Stimulated activated CD4-positive, alpha-beta T cell treated with anti-CD3 and anti-CD28 coated beads, Interleukin-2, amount 100 ng/mL, for 48 hours (primary cell): ENCODE measurements around the gene ERFL.

Source experiments
- DNase-seq, 2 donors: peaks; one replicate each; pipeline ENCODE4 v3.0.0-alpha.2; 2020

ERFL gene

DNA sequence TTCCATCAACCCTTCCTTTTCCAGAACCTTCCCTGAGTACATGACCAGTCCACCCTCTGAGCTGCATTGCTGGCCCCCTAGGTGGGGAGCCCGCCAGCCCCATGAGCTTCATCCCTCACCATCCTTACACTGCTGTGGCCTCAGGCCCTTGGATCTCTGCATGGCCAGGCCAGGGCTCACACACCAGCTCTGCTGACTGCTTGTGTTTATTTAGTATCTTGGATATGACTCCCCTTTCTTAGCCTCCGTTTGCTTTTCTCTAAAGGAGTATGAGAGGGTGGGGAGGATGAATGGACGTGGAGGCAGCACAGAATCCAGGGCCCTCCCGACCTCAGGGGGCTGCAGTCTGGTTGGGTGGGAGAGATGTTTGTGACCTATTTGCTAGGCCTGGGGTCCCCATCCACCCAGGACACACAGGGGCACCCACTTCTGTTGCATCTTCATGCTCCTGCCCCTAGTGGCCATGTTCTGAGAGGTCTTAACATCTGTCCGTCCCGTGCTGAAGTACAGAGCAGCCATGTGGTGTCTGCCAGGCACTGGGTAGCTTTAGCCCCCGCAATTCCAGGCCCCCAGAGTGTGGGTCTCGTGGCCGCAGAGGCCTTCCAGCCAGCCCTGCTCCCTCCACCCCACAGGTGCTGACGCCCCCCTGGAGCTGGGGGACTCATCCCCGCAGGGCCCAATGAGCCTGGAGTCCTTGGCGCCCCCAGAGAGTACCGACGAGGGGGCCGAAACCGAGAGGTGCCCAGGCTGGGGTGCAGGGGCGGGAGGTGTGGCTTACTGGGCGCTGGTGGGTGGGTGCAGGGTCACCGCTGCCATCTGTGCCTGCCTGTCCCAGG lies 32.3 kb downstream of the ERFL start:
- no peak for DNase-seq

DNA sequence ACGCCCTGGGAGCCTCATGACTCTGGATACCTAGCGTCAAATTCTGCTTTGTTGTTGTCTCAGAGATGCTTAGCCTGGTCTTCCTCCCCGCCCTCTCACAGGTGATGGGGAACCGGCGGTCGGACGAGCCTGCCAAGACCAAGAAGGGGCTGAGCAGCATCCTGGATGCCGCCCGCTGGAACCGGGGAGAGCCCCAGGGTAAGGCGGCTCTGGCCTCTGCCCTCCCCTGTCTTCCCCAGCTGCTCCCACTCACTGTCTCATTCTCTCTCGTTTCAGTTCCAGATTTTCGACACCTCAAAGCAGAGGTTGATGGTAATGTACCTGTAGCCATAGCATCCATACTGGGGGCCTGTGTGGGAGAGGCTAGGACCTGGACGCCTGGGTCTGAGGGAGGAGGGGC lies 33.9 kb downstream of the ERFL start:
- DNase-seq = no peak

DNA sequence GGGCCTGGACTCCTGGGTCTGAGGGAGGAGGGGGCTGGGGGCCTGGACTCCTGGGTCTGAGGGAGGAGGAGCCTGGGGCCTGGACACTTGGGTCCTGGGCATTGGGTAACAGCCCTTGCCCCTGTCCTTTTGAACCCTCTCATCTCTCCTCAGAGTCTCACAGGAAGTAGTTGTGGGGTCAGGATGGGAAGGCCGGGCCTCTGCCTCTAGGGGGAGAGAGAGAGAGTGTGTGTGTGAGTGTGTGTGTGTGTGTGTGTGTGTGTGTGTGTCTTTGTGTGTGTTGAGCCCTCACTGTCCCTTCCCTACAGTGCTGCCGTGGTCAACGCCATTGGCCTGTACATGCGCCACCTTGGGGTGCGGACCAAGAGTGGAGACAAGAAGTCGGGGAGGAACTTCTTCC lies 34.4 kb downstream of the ERFL start:
- DNase-seq = no peak

DNA sequence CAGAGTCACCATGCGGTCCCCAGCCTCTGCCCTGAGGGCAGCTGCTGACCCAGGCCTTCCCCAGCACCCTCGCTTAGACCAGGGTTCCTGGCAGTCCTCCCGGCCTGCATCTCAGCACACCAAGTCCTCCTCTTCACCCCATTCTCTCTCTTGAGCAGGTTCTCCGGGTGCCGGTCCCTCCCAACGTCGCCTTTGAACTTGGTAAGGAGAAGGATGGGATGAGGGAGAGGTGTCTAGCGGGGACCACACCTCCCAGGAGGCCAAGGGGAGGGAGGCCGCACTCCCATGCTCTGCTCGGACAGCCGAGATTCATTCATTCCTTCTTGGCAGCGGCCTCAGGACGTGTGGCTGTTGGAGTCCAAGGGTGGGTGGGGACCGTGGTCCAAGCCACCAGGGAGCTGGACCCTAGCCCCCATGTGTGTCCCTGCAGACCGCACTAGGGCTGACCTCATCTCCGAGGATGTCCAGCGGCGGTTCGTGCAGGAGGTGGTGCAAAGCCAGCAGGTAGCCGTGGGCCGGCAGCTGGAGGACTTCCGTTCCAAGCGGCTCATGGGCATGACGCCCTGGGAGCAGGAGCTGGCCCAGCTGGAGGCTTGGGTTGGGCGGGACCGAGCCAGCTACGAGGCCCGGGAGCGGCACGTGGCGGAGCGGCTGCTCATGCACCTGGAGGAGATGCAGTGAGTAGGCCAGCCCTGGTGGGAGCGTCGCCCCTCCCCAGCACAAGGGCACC lies 35.9 kb downstream of the ERFL start:
- DNase-seq = no peak

DNA sequence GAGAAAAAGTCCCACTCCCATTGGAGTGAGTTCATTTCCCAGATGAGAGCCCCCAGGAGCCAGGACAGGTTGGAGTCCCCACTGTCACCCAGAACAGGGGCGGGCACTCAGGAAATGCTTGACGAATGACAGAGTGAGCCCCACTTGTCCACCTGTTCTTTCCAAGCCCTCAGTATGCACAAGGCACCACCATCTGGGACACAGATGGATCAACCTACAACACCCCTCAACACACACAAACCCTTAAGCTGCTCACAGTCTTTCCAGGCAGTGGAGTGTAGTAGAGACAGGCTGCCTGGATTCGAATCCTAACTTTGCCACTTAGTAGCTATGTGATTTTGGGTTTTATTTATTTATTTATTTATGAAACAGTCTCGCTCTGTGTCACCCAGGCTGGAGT lies 37.3 kb downstream of the ERFL start:
- DNase-seq = no peak

DNA sequence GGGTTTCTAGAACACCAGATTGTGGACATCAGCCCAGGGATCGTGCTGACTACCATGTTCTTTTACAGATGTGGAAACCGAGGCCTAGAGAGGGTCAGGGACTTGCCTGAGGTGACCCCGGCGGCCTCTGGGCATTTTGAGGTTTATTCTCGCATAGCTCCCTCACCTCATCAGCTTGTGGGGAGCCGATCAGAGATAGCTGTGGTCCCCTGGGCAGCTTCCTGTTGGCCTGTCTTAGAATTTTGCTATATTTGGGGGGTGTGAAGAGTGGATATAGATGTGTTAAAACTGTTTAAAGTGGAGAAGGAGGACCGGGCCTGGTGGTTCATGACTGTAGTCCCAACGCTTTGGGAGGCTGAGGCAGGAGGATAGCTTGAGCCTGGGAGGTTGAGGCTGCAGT lies 38.4 kb downstream of the ERFL start:
- DNase-seq = no peak

DNA sequence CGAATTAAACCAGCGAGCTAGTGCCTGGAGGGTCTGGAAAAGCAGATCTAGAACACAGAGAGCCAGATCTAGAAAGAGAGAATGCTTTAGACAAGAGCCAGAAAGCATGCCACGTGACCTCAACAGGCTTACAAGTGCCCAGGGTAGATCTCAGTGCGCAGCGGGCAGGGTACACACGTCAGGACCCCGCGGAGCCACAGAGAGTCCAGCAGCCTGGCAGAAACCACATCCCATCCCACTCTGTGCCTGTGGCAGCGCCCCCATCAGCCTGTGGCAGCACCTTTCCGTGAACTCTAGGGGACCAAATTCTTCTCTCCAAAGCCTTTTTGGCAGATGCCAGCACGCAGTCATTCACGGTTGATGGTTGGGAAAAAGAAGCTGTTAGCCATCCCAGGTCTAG lies 39.3 kb downstream of the ERFL start:
- no peak for DNase-seq

DNA sequence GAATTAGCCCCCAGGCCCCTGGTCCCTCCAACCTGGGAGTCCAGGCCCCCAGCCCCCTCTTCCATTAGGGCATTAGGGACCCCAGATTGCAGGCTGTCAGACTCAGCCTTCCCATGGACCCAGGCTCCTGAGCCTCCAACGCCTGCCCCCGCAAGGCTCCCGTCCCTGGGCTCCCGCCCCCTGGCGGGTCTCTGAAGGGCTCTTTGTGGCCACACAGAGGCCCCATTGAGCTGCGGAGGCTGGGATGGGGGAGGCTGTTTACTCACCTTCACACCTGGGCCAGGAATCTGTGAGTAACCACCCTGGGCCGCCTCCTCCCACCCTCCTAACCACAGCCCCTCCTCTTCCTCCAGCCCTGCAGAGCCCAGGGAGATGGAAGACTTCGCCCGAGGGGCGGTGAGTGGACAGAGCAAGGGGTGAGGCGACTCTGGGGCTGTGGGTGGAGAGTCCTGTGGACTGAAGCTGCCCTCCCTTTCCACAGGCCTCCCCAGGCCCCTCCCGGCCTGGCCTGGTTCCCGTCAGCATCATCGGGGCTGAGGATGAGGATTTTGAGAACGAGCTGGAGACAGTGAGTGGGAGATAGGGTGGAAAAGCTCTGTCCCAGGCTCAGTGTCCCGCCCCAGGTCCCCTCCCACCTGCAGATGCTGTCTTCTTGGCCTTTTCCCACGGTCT lies 40.4 kb downstream of the ERFL start:
- peak; percentile 66 to 73 for DNase-seq

DNA sequence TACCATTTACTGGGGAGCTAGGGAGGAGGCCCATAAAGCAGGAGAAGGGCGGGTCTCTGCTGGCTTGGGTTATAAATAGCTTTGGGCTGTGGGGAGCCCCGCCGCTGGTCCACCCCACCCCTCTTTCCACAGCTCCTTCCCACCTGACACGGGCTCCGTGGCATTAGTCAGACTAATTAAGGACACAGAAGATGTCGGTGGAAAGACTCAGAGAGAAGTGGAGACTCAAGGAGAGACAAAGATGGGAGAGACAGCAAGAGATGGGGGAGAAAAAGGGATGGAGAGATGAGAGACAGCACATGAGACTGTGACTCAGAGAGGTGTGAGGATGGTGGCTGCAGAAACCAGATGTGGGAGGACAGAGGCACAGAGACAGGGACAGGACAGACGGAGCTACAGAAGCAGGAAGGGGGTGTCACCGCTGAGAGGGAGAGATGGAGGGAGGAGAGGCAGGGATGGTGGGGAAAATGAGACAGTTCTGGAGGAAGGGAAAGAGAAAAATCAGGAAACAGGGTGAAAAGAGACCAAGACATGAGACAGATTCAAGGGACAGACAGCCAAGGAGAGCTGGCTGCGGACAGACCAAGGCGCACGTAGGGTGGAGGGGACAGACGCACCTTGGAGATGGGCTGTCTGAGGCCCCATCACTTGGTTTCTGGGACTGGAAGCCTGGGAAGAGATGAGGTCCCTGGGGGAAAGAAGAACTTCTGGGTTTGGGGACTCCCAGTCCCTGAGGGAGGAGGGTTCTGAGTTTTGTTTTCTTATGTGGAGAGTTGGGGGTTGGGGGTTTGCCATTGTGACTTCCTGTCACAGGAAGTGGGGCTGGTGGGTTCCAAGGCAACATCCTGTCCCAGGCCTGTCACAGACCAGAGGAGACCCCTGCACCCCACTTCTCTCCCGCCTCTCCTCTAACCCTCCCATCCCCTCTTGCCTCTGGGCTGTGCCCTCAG lies 41.2 kb downstream of the ERFL start:
- no peak for DNase-seq

DNA sequence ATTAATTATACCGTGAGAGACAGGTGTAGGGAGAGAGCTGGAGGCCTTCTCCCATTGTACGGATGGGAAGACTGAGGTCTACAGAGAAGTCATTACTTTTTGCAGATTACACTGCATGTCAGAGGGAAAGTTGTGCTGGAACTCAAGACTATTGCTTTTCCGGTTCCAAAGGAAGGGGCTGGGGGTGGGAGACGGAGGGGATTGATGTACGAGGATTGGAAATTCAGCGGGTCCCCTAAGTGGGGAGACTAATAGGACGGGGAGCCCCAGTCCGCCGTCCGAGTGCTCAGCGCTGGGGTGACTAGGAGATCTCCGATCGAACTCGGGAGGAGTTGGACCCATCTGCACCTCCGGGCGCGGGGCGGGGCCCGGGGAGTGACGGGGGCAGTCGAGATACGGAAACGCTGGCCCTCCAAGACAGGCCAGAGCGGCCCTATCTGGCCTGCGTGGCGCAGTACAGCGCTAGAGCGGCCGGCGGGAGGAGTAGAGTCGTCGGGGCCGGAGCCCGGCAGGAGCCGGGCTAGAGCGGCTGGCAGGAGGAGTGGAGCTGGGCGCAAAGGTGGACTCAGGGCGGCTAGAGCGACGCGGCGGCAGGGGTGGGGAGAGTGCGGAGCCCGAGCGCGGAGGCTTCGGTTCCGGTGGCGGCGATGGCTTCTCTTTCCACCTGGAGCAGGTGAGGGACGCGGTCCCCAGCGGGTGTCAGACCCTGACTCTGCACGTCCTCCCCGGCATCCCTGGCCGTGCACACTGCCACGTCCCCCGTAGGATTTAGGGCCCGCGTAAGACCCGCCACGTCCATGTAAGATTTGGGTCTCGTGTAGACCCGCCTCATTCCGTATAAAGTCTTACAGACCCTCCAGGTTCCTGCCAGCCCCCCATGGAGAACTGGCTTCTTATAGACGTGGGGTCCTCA lies 44.2 kb downstream of the ERFL start:
- DNase-seq = peak; percentile 82 to 86

DNA sequence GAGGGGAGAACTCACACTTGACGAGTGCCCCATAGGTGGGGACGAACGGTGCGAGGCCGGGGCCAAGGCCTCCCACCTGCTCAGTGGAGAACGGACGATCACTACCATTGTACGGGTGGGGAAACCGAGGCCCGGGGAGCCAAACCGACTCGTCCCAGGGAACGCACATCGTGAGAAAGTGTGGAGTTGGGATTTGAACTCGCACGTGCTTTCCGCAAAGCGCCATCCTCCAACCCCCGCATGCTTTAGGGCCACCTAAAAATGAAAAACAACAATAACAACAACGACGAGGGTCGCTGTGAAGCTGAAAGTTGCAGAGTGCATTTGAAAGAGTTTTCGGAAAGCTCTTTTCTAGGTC lies 44.8 kb downstream of the ERFL start:
- DNase-seq = no peak

DNA sequence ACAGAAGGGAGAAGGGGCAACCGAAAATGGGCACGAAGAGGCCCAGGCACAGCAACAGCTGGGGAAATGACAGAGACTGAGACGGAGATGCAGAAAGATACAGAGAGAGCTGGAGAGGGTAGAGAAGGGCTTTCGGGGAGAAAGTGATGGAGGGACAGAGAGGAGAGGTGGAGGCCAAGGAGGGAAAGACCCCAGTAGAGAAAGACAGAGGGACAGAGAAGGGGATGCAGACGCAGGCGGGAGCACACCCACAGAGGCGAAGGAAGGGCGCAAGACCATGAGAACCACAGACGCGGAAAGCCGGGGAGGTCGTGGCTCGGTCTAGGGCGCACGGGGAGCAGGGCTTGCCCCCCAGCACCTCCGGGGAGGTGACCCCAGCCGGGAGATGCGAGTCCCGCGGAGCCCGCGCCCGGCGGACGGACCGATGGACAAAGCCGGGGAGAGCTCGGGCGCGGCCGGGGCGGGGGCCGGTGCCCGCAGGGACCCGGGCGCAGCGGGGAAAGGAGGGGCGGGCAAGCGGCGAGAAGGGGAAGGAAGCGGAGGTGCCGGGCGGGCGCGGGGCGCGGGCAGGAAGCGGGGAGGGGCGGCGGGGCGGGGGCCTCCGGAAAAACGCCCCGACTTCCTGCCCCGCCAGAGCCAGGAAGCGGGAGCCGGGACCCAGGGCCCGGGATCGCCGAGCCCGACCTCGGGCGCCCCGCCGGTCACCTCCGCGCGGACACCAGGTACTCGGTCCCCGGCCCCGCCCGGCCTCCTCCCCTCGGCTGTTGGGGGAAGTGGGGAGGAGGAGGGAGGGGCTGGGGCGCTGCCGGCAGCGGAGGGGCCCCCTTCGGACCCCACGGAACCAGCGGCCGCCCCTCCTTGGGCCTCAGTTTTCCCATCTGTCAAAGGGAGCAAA lies 45.4 kb downstream of the ERFL start, which contains the start of gene ARHGEF1:
Gene ARHGEF1, plus strand, starts transcription at position 617 of the 895 bp plus-strand sequence. CDS start 4,899 bp downstream, outside the sequence.
- DNase-seq = no peak

DNA sequence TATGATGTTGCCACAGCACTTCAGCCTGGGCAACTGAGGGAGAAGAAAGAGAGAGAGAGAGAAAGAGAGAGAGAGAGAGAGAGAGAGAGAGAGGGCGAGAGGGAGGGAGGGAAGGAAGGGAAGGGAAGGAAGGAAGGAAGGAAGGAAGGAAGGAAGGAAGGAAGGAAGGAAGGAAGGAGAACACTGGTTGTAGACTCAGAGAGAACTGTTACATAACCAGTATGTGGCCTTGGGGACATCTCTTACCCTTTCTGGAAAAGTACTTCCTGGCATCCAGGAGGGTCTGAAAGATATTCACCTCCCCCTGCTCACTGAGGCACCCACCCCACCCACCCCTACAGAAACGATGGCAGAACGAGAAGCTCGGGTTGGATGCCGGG lies 47.9 kb downstream of the ERFL start:
- no peak for DNase-seq

DNA sequence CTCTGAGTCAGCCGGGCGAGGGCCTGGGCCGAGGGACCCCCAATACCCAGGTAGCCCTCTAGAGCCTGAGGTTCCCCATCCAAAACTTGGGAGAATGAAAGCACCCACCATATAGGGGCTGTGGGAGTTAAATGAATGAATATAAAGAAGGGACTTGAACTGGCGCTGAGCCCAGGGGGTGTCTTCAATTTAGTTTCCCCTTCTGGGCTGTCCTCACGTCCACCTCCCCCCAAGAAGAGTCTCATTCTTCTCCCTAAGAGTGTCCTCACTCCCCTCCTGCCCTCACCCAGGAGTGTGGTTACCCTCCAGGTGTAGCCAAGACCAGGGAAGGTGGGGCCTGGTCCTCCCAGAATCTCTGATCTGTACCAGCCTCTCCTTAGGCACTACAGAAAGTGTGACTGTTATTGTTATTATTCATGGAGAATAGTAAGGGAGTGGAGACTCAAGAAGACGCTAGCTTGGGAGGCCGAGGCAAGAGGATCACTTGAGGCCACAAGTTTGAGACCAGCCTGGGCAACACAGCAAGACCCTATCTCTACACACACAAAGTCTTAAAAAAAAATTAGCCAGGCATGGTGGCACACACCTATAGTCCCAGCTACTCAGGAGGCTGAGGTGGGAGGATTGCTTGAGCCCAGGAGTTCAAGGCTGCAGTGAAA lies 48.5 kb downstream of the ERFL start:
- no peak for DNase-seq

DNA sequence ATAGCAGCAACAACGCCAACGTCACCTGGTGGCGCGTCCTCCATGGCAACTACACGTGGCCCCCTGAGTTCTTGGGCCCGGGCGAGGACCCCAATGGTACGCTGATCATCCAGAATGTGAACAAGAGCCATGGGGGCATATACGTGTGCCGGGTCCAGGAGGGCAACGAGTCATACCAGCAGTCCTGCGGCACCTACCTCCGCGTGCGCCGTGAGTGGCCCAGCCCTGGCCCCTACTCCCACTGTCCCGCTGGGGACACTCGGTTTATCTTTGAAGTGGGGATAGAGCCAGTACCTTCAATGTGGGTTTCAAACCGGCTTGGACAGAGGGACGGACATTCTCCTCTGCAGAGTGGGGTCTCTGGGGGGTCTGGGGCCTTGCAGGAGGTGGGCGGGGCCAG lies 49.2 kb downstream of the ERFL start:
- no peak for DNase-seq

DNA sequence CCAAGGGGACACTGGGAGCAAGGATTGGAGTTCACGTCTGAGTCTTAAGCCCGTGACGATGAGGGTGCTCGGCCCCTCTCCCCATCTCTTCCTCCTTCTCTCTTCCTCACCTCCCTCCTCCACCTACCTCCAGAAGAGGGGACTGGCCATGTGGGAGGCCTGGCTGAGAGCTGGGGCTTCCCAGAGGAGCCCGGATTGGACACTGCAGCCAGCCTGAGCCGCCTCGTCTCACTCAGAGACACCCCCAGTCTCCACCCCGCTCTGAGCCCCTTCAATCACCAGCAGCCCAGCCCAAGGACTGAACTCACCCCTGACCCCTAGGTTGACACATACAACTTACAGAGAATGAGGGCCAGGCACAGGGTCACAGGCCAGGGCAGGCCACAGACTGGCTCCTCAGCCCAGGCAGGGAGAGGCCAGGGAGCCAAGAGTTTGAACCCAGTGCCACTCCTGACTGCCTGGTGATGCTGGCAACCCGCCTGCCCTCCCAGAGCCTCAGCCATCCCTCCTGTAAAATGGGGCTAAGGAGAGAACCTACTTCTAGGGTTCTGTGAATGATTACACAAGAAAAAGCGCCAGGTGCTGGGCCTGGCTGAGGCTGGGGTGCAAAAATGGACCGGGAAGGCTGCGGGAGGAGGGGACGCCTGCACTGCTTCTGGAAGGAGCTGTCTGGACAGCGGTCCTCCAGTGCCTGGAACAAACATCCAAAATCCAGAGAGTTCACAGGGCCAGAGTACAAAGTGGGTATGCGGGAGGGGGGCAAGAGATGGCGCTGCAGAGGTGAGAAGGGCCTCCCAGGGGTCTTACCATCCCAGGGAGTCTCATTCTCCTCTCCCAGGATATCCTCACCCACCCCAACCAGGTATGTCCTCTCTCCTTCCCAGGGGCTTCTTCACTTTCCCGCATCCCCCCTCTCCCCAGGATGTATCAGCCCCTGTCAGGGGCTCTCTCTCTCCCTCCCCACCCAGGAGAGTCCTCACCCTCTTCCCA lies 50.0 kb downstream of the ERFL start:
- DNase-seq = no peak

DNA sequence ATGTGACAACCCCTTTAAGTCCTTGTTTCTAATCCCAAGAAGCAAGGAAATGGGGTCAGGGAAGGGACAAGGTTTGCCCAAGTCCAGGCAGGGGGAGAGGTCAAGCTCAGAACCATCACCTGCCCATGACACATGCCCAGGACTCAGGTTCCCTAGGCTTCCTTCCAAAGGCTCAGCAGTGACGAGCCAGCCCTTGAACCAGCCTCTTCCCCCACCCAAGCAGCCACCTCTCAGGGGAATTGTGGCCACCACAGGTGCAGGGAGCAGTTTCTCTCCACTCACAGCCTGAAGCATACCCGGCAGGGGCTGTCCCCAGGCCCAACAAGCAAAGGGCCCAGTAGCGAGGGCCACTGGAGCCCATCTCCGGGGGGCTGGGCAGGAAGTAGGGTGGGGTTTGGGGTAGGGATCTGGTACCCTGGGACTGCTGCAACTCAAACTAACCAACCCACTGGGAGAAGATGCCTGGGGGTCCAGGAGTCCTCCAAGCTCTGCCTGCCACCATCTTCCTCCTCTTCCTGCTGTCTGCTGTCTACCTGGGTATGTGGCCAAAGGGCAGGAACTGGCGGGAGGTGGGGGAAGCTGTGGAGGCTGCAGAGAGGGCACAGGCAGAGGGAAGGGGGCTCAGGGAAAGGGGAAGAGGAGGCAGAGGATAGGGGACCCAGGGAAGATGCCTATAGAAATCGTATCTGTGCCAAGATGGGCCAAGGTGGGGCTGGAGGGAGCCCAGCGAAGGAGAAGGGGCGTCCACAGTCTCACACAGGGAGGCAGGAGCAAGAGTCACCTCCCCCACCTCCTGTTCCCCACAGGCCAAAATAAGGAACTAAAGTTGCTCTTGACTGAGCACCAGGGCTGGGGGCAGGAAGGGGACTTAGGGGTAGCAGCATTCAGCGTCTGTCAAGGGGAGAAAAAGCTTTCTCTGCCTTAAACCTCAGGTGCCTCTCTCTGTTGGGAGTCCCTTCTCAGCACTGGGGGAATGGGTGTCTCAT lies 51.1 kb downstream of the ERFL start, which contains the start of gene CD79A:
Gene CD79A, plus strand, starts transcription at position 433 of the 986 bp plus-strand sequence. Its CDS starts 26 bp downstream, at position 459.
- DNase-seq = no peak
